Activated T-cell treated with anti-CD3 and anti-CD28 coated beads, Interleukin-2, amount 50 U/mL, for 72 hours (primary cell): ENCODE data around the gene SAPCD2. TPM values are rescaled to one million over a fixed set of nuclear protein-coding genes. Genes with fewer than 3 reads are reported as not detected.

ENCODE experiments used
- ATAC-seq, 2 donors: fragments of 150-1000 bp; cut with Tn5 transposase; replicated peaks in 1 of 2; 2 replicates each; pipeline ENCODE4 v1.10.0; 2021; ENCODE audit warnings: moderate library complexity in 2 of 2, mild to moderate bottlenecking in 1 of 2
- DNase-seq, 2 donors: peaks; one replicate each; pipeline ENCODE4 v3.0.0; 2021 to 2022; ENCODE audit warnings: mixed read lengths in 1 of 2
- H3K27ac Mint-ChIP-seq: one replicate; pipeline ENCODE4 v1.8.0; 2022; ENCODE audit warnings: mild to moderate bottlenecking, moderate library complexity, mixed read lengths
- H3K27me3 Mint-ChIP-seq: one replicate; pipeline ENCODE4 v1.8.0; 2022; ENCODE audit warnings: low read depth, mixed read lengths
- H3K36me3 Mint-ChIP-seq, 2 donors: one replicate each; pipeline ENCODE4 v1.8.0; 2022; ENCODE audit warnings: mixed read lengths in 2 of 2, mild to moderate bottlenecking in 1 of 2; ENCODE audit not compliant: insufficient read depth in 2 of 2
- H3K4me1 Mint-ChIP-seq: one replicate; pipeline ENCODE4 v1.8.0; 2022; ENCODE audit warnings: low read depth, mixed read lengths
- H3K4me3 Mint-ChIP-seq, 2 donors: one replicate each; pipeline ENCODE4 v1.8.0; 2022; ENCODE audit warnings: mild to moderate bottlenecking in 2 of 2, mixed read lengths in 2 of 2, moderate library complexity in 2 of 2
- H3K9me3 Mint-ChIP-seq, 2 donors: one replicate each; pipeline ENCODE4 v1.8.0; 2022; ENCODE audit warnings: mixed read lengths in 2 of 2
- total RNA-seq, 2 donors: library from RNA; stranded (reverse); gene quantifications; one replicate each; pipeline ENCODE4 v1.2.3, GENCODE V29; 2022

The SAPCD2 gene
- total RNA-seq, 2 donors from 2014 or later, result 6.6 to 8.4 TPM

- H3K27ac Mint-ChIP-seq, result no peak overlapping the region
- H3K4me1 Mint-ChIP-seq, result no peaks in the 10 kb centered on the region
- no peak overlapping the region for H3K4me3 Mint-ChIP-seq
- H3K9me3 Mint-ChIP-seq, result no peaks in the 10 kb centered on the region
- DNase-seq (no peak), ATAC-seq (no peak)
- no peaks in the 10 kb centered on the region for H3K36me3 Mint-ChIP-seq
- no peaks in the 10 kb centered on the region for H3K27me3 Mint-ChIP-seq
Measured at GRCh38 chr9:137020771-137021567, 49.4 kb downstream of the SAPCD2 start.

DNA sequence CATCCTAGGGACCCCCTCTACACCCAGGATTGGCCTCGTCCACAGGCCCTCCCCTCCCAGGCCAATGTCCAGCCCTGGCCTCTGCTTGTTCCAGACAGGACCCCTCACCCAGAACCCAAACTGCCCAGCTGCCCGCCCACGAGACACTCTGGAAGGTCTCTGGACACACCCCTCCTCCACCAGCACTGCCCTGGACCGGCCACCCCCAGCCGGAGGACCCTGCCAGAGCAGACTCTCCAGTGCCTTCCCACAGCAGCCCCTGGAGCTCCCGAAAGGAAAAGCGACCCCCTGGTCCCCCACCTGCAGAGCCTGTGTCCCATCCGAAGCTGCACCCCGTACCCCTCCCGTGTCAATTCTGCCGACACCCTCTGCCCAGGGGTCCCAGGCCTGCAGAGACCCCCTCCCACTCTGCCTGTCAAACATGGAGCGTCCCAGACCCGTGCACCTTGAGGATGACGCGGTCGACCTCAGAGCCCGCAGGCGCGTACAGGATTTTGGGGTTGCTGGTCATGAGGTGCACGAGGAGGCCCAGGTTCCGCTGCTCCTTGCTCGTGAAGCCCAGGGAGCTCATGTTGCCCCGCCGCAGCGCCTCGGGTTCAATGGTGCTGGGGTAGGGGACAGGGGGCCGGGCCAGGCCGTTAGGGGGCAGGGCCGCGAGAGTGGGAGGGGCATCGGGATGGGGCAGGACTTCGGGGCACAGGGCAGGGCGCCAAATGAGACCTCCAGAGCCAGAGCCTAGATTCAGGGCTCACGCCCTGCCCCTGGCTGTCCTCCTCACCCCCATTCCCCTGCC is 50.3 kb downstream of the SAPCD2 start:
- Mint-ChIP-seq H3K4me1 (no peaks in the 10 kb centered on the region), H3K27ac (no peak overlapping the region), H3K36me3 (no peaks in the 10 kb centered on the region), H3K9me3 (no peaks in the 10 kb centered on the region), H3K4me3 (no peak overlapping the region), H3K27me3 (no peaks in the 10 kb centered on the region)
- ATAC-seq, result no peak
- DNase-seq, result no peak

- H3K9me3 Mint-ChIP-seq, result no peaks in the 10 kb centered on the region
- no peak overlapping the region for H3K27ac Mint-ChIP-seq
- ATAC-seq (no peak), DNase-seq (no peak)
- H3K4me1 Mint-ChIP-seq, result no peaks in the 10 kb centered on the region
- no peaks in the 10 kb centered on the region for H3K36me3 Mint-ChIP-seq
- H3K27me3 Mint-ChIP-seq, result no peaks in the 10 kb centered on the region
- no peak overlapping the region for H3K4me3 Mint-ChIP-seq
Measured at GRCh38 chr9:137018761-137019559, 51.4 kb downstream of the SAPCD2 start.

DNA sequence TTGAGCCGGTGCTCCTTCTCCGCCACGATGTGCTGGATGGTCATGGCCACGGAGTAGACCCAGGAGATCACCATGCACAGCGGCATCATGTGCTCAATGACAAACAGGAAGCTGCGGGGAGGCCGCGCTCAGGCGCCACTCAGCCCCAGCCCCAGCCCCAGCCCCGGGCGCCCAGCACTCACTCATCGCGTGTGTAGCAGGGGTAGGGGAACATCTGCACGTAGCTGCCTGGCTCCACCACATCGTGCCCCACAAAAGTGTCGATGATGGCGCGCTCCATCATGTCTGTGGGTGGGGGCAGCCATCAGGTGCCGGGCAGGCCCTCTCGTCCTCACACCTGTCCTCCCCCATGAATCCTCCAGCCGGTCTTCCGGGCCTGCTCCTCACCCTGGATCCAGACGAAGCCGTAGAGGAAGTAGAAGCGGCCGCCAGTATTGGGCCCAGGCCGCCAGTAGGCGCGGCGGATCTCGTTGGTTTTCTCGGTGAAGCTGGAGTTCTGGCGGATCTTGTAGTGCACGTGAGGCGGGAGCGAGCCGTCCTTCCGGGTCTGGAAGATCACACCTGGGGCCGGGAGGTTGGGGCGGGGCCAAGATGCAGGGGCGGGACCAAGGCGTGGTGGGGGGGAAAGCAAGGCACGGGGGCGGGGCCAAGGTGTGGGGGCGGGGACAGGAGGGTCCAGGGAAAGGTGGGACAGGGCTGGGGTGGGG is 52.4 kb downstream of the SAPCD2 start:
- H3K9me3 Mint-ChIP-seq, result no peaks in the 10 kb centered on the region
- ATAC-seq (no peak), DNase-seq (no peak)
- H3K4me1 Mint-ChIP-seq, result no peaks in the 10 kb centered on the region
- no peaks in the 10 kb centered on the region for H3K36me3 Mint-ChIP-seq
- no peak overlapping the region for H3K27ac Mint-ChIP-seq
- no peak overlapping the region for H3K4me3 Mint-ChIP-seq
- H3K27me3 Mint-ChIP-seq, result no peaks in the 10 kb centered on the region

DNA sequence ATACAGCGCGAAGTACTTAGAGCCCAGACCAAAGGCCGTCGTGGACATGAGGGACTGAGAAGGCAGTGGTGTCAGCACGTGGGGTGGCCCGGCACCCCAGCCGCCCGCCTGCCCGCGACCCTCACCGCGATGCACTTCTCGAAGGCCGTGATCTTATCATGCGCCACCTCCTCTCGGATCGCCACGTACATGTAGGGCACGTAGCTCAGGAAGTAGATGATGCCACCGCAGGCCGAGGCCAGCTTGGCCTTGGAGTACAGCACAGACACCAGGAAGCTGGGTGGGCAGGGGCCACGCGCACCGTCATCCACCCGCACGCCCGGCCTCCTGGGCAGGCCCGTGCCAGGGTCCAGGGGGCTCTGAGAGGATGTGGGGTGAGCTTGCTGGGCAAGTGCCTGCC is 53.3 kb downstream of the SAPCD2 start:
- Mint-ChIP-seq H3K9me3 (no peaks in the 10 kb centered on the region), H3K27me3 (no peaks in the 10 kb centered on the region), H3K36me3 (no peaks in the 10 kb centered on the region), H3K27ac (no peak overlapping the region), H3K4me1 (no peaks in the 10 kb centered on the region), H3K4me3 (no peak overlapping the region)
- DNase-seq (no peak), ATAC-seq (no peak)

DNA sequence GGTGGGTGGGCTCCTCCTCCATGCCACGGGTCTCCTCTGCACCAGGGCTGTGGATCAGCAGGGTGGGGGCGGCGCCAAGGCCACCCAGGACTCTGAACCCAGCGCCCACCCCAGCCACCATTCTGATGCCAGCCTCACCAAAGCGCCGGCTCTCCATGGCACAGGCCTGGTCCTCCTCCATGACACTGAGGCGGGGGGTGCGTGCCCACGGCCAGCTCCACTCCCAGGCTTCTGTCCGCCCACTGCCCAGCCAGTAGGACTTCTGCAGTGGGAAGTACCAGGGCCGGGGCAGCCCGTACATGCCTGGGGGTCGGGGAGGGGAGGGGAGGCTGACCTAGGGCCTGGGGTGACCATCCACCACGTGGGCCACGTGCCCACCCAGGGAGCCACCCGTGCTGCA is 53.9 kb downstream of the SAPCD2 start:
- H3K9me3 Mint-ChIP-seq, result no peaks in the 10 kb centered on the region
- H3K4me1 Mint-ChIP-seq, result no peaks in the 10 kb centered on the region
- no peaks in the 10 kb centered on the region for H3K27me3 Mint-ChIP-seq
- no peak for DNase-seq
- no peak overlapping the region for H3K4me3 Mint-ChIP-seq
- no peak overlapping the region for H3K27ac Mint-ChIP-seq
- H3K36me3 Mint-ChIP-seq, result no peaks in the 10 kb centered on the region
- ATAC-seq, result no peak

- ATAC-seq (no peak), DNase-seq (no peak)
- no peaks in the 10 kb centered on the region for H3K36me3 Mint-ChIP-seq
- no peak overlapping the region for H3K4me3 Mint-ChIP-seq
- H3K9me3 Mint-ChIP-seq, result no peaks in the 10 kb centered on the region
- no peaks in the 10 kb centered on the region for H3K27me3 Mint-ChIP-seq
- no peaks in the 10 kb centered on the region for H3K4me1 Mint-ChIP-seq
- no peak overlapping the region for H3K27ac Mint-ChIP-seq
Measured at GRCh38 chr9:137015976-137016375, 54.4 kb downstream of the SAPCD2 start.

GRCh38 chr9:137015540-137015930 is 54.8 kb downstream of the SAPCD2 start:
- H3K4me3 Mint-ChIP-seq, result no peak overlapping the region
- H3K27me3 Mint-ChIP-seq, result no peaks in the 10 kb centered on the region
- H3K36me3 Mint-ChIP-seq, result no peaks in the 10 kb centered on the region
- DNase-seq (no peak), ATAC-seq (no peak)
- no peak overlapping the region for H3K27ac Mint-ChIP-seq
- no peaks in the 10 kb centered on the region for H3K9me3 Mint-ChIP-seq
- H3K4me1 Mint-ChIP-seq, result no peaks in the 10 kb centered on the region

GRCh38 chr9:137014776-137015539 is 55.4 kb downstream of the SAPCD2 start:
- DNase-seq (no peak), ATAC-seq (no peak)
- H3K27me3 Mint-ChIP-seq, result no peaks in the 10 kb centered on the region
- H3K4me3 Mint-ChIP-seq, result no peak overlapping the region
- no peaks in the 10 kb centered on the region for H3K4me1 Mint-ChIP-seq
- H3K36me3 Mint-ChIP-seq, result no peaks in the 10 kb centered on the region
- H3K9me3 Mint-ChIP-seq, result no peaks in the 10 kb centered on the region
- H3K27ac Mint-ChIP-seq, result no peak overlapping the region

DNA sequence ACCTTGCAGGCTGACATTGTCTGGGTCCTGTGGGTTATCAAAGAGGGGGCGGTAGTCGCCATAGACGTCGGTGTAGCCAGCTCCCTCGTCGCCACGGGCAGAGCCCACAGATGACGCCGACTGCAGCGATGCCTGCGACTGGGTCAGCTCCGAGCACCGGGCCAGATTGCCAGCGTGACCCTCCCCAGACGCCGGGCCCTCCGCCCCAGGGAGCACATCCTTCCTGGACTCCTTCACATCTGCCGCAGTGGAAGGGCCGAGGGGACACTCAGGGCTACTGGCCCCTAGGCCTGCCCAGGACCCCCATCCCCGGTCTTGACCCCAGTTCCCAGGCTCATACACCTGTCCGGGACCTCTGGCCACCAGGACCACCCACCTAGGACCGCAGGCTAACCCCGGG is 56.2 kb downstream of the SAPCD2 start:
- DNase-seq, result no peak
- no peak overlapping the region for H3K27ac Mint-ChIP-seq
- no peaks in the 10 kb centered on the region for H3K9me3 Mint-ChIP-seq
- H3K36me3 Mint-ChIP-seq, result no peaks in the 10 kb centered on the region
- no peak overlapping the region for H3K4me3 Mint-ChIP-seq
- H3K27me3 Mint-ChIP-seq, result no peaks in the 10 kb centered on the region
- H3K4me1 Mint-ChIP-seq, result no peaks in the 10 kb centered on the region
- ATAC-seq, result no peak

DNA sequence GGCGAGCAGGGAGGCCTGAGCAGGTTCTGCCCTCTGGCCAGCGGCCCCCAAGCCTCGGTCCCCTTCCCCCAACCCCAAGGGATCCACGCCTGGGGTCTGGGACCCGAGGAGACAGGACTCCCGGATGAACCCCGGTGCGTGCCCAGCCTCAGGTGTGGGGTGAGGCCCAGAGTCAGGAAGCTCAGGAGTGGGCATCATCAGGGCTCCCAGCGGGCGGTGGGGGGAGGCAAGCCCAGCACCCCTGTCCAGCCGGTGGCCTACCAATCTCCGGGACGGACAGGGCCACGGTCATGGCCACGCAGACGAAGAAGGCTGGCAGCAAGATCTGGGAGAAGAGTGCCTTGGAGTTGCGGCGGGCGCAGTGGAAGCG is 56.8 kb downstream of the SAPCD2 start:
- Mint-ChIP-seq H3K4me1 (no peaks in the 10 kb centered on the region), H3K27ac (no peak overlapping the region), H3K36me3 (no peaks in the 10 kb centered on the region), H3K4me3 (no peak overlapping the region), H3K27me3 (no peaks in the 10 kb centered on the region), H3K9me3 (no peaks in the 10 kb centered on the region)
- DNase-seq, result no peak
- ATAC-seq, result no peak
